IPS DF 6.9 (cell line): ENCODE data around the gene ARFGAP2.
A peak's percentile ranks its signal among the peaks of the same experiment; 100 is the strongest.

ENCODE experiments used
- DNase-seq: peaks from one replicate; pipeline ENCODE4 v3.0.0-alpha.2; 2013; ENCODE audit warnings: low read depth, low spot score
- H3K27ac ChIP-seq: one replicate; pipeline ENCODE4 v1.5.1; 2013; ENCODE audit warnings: low read length, control low read depth
- H3K27me3 ChIP-seq: 2 replicates; pipeline ENCODE4 v1.6.1; 2013; ENCODE audit warnings: mild to moderate bottlenecking, low read length; ENCODE audit not compliant: control insufficient read depth, insufficient read depth
- H3K36me3 ChIP-seq: 2 replicates; pipeline ENCODE4 v1.6.1; 2013; ENCODE audit warnings: low read length; ENCODE audit not compliant: control insufficient read depth, insufficient read depth
- H3K4me1 ChIP-seq: 2 replicates; pipeline ENCODE4 v1.6.1; 2013; ENCODE audit warnings: low read length; ENCODE audit not compliant: control insufficient read depth, insufficient read depth
- H3K4me3 ChIP-seq: 2 replicates; pipeline ENCODE4 v1.5.1; 2013; ENCODE audit warnings: mild to moderate bottlenecking, low read length
- H3K9me3 ChIP-seq: 2 replicates; pipeline ENCODE4 v1.6.1; 2013; ENCODE audit warnings: low read length, inconsistent platforms; ENCODE audit not compliant: control insufficient read depth, insufficient read depth
- WGBS: extraction: QIAGEN DNeasy Blood & Tissue Kit; methylation state at CpG from one replicate; pipeline ENCODE4 v1.1.7; 2013; ENCODE audit warnings: mixed read lengths, missing lambda C conversion rate; ENCODE audit not compliant: insufficient read length, insufficient coverage; 5-methylcytosine and 5-hydroxymethylcytosine counted together

Gene ARFGAP2

GRCh38 chr11:47180006-47180787 lies 3.5 kb upstream of the ARFGAP2 start:
- H3K36me3 ChIP-seq = peaks cover 13% of the 10 kb centered on the region; the same call in 1 of the 2 replicates
- DNase-seq = no peak
- 0 out of 2 replicates have a peak, but pooled peaks cover 2% of the 10 kb centered on the region for H3K4me1 ChIP-seq
- no peak overlapping the region for H3K4me3 ChIP-seq
- H3K27me3 ChIP-seq = no peaks in the 10 kb centered on the region
- no CpG with 5 or more reads among the region's 35 CpGs for WGBS
- no peaks in the 10 kb centered on the region for H3K9me3 ChIP-seq
- H3K27ac ChIP-seq = no peak overlapping the region

- H3K36me3 ChIP-seq = peaks cover 18% of the 10 kb centered on the region; the same call in 1 of the 2 replicates
- no peaks in the 10 kb centered on the region for H3K9me3 ChIP-seq
- 0 out of 2 replicates have a peak, but pooled peaks cover 2% of the 10 kb centered on the region for H3K4me1 ChIP-seq
- no peaks in the 10 kb centered on the region for H3K27me3 ChIP-seq
- no peak overlapping the region for H3K4me3 ChIP-seq
- H3K27ac ChIP-seq = no peak overlapping the region
- no peak for DNase-seq
- WGBS = no CpG with 5 or more reads among the region's 1 CpG
These were observed 2.9 kb upstream of the ARFGAP2 start for GRCh38 chr11:47179655-47179991.

GRCh38 chr11:47178737-47179654 lies 2.3 kb upstream of the ARFGAP2 start:
- WGBS = no CpG with 5 or more reads among the region's 23 CpGs
- Histone ChIP-seq H3K36me3 (peaks cover 19% of the 10 kb centered on the region; the same call in 1 of the 2 replicates), H3K9me3 (no peaks in the 10 kb centered on the region), H3K4me3 (no peak overlapping the region), H3K27me3 (no peaks in the 10 kb centered on the region), H3K27ac (no peak overlapping the region), H3K4me1 (0 out of 2 replicates have a peak, but pooled peaks cover 2% of the 10 kb centered on the region)
- no peak for DNase-seq

- no CpG with 5 or more reads among the region's 11 CpGs for WGBS
- H3K4me3 ChIP-seq = no peak overlapping the region
- DNase-seq = no peak
- no peaks in the 10 kb centered on the region for H3K27me3 ChIP-seq
- H3K4me1 ChIP-seq = no peaks in the 10 kb centered on the region
- peaks cover 23% of the 10 kb centered on the region; the same call in 1 of the 2 replicates for H3K36me3 ChIP-seq
- H3K9me3 ChIP-seq = no peaks in the 10 kb centered on the region
- no peak overlapping the region for H3K27ac ChIP-seq
These were observed 1.6 kb upstream of the ARFGAP2 start for GRCh38 chr11:47178316-47178715.

- Histone ChIP-seq H3K27ac (no peak overlapping the region), H3K27me3 (no peaks in the 10 kb centered on the region), H3K9me3 (no peaks in the 10 kb centered on the region), H3K4me3 (no peak overlapping the region), H3K36me3 (peaks cover 28% of the 10 kb centered on the region; the same call in 1 of the 2 replicates), H3K4me1 (no peaks in the 10 kb centered on the region)
- DNase-seq = no peak
- no CpG with 5 or more reads among the region's 6 CpGs for WGBS
These were observed 1.2 kb upstream of the ARFGAP2 start for GRCh38 chr11:47177846-47178245.

GRCh38 chr11:47177229-47177845 lies 658 bp upstream of the ARFGAP2 start:
- H3K9me3 ChIP-seq = no peaks in the 10 kb centered on the region
- H3K27ac ChIP-seq = no peak overlapping the region
- H3K27me3 ChIP-seq = no peaks in the 10 kb centered on the region
- peak overlapping the region; percentile 65; the same call in 1 of the 2 replicates for H3K4me3 ChIP-seq
- DNase-seq = no peak
- H3K4me1 ChIP-seq = no peaks in the 10 kb centered on the region
- H3K36me3 ChIP-seq = peaks cover 28% of the 10 kb centered on the region; the same call in 1 of the 2 replicates
- WGBS = no CpG with 5 or more reads among the region's 21 CpGs

GRCh38 chr11:47175746-47176327 lies 842 bp downstream of the ARFGAP2 start:
- no peaks in the 10 kb centered on the region for H3K4me1 ChIP-seq
- H3K27me3 ChIP-seq = no peaks in the 10 kb centered on the region
- H3K27ac ChIP-seq = no peak overlapping the region
- WGBS = no CpG with 5 or more reads among the region's 14 CpGs
- peak overlapping the region; percentile 94 for H3K4me3 ChIP-seq
- H3K9me3 ChIP-seq = no peaks in the 10 kb centered on the region
- peaks cover 40% of the 10 kb centered on the region; the same call in 1 of the 2 replicates for H3K36me3 ChIP-seq
- DNase-seq = no peak

GRCh38 chr11:47172740-47173336 lies 3.8 kb downstream of the ARFGAP2 start:
- Histone ChIP-seq H3K4me3 (no peak overlapping the region), H3K27me3 (no peaks in the 10 kb centered on the region), H3K36me3 (peaks cover 38% of the 10 kb centered on the region), H3K27ac (no peak overlapping the region), H3K9me3 (no peaks in the 10 kb centered on the region), H3K4me1 (no peaks in the 10 kb centered on the region)
- no peak for DNase-seq
- no CpG with 5 or more reads among the region's 6 CpGs for WGBS

- WGBS = no CpG with 5 or more reads among the region's 8 CpGs
- Histone ChIP-seq H3K4me1 (no peaks in the 10 kb centered on the region), H3K27ac (no peak overlapping the region), H3K36me3 (peaks cover 41% of the 10 kb centered on the region), H3K4me3 (no peak overlapping the region), H3K27me3 (no peaks in the 10 kb centered on the region), H3K9me3 (no peaks in the 10 kb centered on the region)
- DNase-seq = no peak
These were observed 4.8 kb downstream of the ARFGAP2 start for GRCh38 chr11:47171856-47172255.
